ENCODE data around the gene CD164L2. TPM values are rescaled to one million over a fixed set of nuclear protein-coding genes. Genes with fewer than 3 reads are reported as not detected.

The CD164L2 gene
- total RNA-seq, 1 experiment from 2014 or later = not detected

DNA sequence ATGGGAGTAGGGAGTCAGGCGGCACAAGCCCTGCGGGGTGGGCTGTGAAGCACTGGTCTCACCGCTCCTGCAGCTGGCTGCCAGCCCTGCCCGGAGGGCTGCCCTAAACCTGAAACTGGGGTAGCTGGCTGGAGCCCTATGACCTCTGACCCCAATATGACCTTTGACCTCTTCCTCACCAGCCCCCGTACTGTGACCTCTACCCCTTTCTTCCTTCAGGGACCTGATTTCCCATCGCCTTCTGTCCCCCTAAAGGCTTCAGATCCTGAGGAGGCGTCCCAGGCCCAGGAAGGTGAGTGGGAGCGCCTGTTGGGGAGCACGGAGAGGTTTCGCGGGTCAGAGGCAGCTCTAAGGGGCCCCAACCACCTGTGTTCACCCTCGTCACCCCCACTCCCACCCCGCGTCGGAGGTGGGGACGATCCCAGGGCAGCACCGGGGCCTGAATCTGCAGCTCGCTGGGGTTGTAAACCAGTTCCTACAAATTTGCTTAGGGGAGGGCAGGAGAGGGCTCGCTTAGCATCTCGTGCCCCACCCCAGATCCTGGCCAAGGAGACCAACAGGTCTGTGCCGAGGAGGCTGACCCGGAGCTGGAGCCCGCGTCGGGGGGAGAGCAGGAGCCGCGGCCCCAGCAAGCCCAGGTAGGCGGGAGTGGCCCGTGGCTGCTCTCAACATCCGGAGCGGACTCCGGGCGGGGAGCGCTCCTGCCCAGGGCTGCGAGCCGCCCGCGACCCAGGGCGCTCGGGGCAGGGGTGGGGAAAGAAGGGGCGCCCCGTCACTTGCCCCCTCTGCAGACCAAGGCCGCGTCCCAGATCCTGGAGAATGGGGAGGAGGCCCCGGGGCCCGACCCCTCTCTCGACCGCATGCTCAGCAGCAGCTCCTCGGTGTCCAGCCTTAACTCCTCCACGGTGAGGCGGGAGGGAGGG, 34.0 kb downstream of the CD164L2 start:
- H3K9me3 ChIP-seq = no peaks in the 10 kb centered on the region
- DNase-seq = no peak
- no peaks in the 10 kb centered on the region for H3K36me3 ChIP-seq
- no peaks in the 10 kb centered on the region for H3K27me3 ChIP-seq
- no peak overlapping the region for H3K4me3 ChIP-seq

DNA sequence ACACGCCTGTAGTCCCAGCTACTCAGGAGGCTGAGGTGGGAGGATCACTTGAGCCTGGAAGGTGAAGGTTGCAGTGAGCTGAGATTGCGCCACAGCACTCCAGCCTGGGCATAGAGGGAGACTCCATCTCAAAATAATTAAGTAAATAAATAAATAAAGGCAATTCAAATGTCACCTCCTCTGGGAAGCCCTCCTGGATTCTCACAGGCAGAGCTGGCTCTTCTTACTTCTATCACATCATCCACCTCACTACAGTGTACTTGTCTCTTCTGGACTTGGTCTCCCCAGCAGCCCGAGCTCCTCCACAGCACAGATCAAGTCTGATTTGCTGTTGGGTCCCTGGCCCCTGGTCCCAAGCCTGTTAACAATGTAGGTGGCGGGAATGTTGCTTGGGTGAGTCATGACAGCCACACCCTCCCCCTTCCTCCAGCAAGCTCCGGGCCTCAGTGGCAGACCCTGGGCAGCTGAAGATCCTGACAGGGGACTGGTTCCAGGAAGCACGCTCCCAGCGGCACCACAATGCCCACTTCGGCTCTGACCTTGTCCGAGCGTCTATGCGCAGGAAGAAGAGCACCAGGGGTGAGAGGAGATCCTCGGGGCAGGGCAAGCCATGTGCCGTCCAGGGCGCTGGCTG, 36.0 kb downstream of the CD164L2 start:
- Histone ChIP-seq H3K36me3 (no peaks in the 10 kb centered on the region), H3K9me3 (no peaks in the 10 kb centered on the region), H3K4me3 (no peak overlapping the region), H3K27me3 (no peaks in the 10 kb centered on the region)
- DNase-seq = no peak

GRCh38 chr1:27346357-27346756, 36.8 kb downstream of the CD164L2 start:
- Histone ChIP-seq H3K36me3 (no peaks in the 10 kb centered on the region), H3K4me3 (no peak overlapping the region), H3K9me3 (no peaks in the 10 kb centered on the region), H3K27me3 (no peaks in the 10 kb centered on the region)
- no peak for DNase-seq

DNA sequence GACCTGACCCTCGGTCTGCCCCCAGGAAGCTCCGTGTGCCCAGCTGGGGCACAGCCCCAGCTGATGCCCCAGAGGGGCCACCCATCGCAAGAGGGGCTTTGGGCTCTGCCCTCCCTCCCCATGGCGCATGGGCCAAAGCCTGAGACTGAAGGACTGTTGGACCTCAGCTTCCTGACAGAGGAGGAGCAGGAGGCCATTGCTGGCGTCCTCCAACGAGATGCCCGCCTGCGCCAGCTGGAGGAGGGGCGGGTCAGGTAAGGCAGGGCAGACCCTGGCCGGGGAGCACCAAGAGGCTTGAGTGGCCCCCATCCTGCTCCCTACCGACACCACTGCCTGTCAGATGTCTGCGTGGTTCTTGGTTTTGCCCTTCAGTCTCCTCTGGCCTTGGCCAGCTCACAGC, 37.9 kb downstream of the CD164L2 start:
- Histone ChIP-seq H3K36me3 (no peaks in the 10 kb centered on the region), H3K27me3 (no peaks in the 10 kb centered on the region), H3K9me3 (no peaks in the 10 kb centered on the region), H3K4me3 (no peak overlapping the region)
- DNase-seq = no peak

DNA sequence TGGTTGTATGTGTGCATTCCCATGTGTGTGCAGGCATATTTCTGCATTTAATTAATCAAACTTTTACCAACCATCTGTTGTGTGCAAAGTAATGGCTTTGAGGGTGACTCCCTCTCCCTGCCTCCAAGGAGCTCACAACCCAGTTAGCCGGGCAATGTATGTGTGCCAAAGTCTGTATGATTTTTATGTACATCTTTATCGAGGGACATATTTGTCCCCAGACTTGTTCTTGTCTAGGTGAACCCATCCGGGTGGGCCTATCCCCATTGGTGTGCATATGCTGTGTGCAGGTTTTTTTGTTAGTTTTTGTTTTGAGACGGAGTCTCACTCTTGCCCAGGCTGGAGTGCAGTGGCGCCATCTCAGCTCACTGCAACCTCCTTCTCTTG, 39.5 kb downstream of the CD164L2 start:
- DNase-seq = no peak
- no peak overlapping the region for H3K4me3 ChIP-seq
- H3K27me3 ChIP-seq = no peaks in the 10 kb centered on the region
- no peaks in the 10 kb centered on the region for H3K9me3 ChIP-seq
- H3K36me3 ChIP-seq = no peaks in the 10 kb centered on the region

GRCh38 chr1:27342778-27343638, 40.1 kb downstream of the CD164L2 start:
- Histone ChIP-seq H3K9me3 (no peaks in the 10 kb centered on the region), H3K36me3 (no peaks in the 10 kb centered on the region), H3K4me3 (no peak overlapping the region), H3K27me3 (no peaks in the 10 kb centered on the region)
- no peak for DNase-seq

DNA sequence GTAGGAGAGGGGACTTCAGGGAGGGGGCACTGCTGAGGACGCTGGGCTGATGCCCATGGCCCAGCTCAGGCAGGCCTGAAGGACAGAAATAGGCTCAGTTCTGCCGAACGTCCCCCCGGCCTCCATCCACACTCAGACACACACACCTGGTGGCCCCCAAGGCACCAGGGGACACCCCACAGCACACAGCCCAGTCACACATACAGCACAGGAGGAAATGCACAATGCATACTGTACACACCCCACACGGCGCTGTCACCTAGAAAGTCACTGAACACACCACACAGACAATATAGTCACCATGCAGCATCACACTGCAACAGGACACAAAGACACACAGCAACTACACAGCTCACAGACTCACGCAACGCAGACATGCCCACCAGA, 40.7 kb downstream of the CD164L2 start:
- Histone ChIP-seq H3K9me3 (no peaks in the 10 kb centered on the region), H3K36me3 (no peaks in the 10 kb centered on the region), H3K27me3 (no peaks in the 10 kb centered on the region), H3K4me3 (no peak overlapping the region)
- DNase-seq = no peak

DNA sequence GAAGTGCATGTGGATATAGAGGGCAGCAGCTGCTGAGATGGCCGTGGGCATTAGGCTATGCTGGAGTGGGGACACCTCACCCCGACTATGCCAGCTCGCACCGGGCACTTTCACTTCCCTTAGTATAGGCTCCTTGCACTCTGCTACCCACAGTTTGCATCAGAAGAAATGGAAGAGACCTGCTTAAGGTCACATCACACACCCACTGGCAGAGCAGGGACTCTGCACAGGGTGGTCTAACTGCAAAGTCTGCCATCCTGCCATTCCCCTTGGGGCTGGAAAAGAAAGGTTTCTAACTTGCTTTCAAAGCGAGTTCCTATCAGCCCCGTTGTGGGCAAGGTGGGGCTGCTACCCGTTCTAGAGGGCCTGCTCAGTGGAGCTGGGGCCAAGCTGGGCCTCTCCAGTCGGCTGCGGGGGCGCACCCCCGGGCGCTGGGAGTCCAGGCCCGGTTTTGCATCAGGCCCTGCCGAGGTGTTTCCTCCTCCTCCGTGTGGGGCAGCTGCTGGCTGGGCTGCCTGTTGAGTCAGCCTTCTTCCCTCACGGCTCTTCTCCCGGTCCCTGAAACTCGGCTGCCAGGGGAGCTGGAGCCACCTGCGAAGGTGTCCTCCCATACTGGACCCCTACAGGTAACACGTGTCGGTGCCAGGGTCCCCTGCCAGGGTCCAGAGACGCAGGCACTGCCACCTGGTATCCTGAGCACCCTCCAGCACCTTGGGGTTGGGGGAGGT, 41.4 kb downstream of the CD164L2 start, which contains the start of gene SYTL1:
SYTL1 (plus strand) TSS at position 498 of the 728 bp plus-strand sequence. CDS start 3,313 bp downstream, outside the sequence.
- no peaks in the 10 kb centered on the region for H3K9me3 ChIP-seq
- no peaks in the 10 kb centered on the region for H3K27me3 ChIP-seq
- no peak within 1 kb of the TSS for H3K4me3 ChIP-seq
- no peaks in the 10 kb centered on the region for H3K36me3 ChIP-seq
- peak; percentile 54 for DNase-seq

- H3K4me3 ChIP-seq = no peak overlapping the region
- no peaks in the 10 kb centered on the region for H3K9me3 ChIP-seq
- H3K36me3 ChIP-seq = peaks cover 8% of the 10 kb centered on the region
- no peaks in the 10 kb centered on the region for H3K27me3 ChIP-seq
- DNase-seq = no peak
These were observed 43.9 kb downstream of the CD164L2 start for GRCh38 chr1:27339213-27339612.

- Histone ChIP-seq H3K36me3 (peaks cover 12% of the 10 kb centered on the region), H3K9me3 (no peaks in the 10 kb centered on the region), H3K4me3 (no peak overlapping the region), H3K27me3 (no peaks in the 10 kb centered on the region)
- no peak for DNase-seq
These were observed 44.4 kb downstream of the CD164L2 start for GRCh38 chr1:27338751-27339150.

DNA sequence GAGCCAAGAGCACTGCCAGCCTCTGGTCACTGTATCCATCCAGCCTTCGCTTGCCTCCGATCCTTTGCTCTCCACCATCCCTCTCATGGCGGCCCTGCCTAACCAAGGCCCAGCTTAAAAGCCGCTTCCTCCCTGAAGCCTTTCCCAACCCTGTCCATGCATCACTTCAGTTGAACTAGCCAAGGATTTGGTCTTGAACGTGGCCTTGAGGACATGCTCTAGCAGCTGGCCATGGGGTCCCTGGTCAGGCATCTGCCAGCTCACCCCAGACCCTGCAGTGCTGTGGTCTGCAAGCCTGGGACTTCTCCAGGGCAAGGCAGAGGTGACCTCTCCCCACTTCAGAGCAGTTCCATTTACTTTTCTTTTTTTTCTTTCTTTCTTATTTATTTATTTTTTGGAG, 46.4 kb downstream of the CD164L2 start:
- no peaks in the 10 kb centered on the region for H3K27me3 ChIP-seq

GRCh38 chr1:27335506-27336422, 47.4 kb downstream of the CD164L2 start:
- Histone ChIP-seq H3K9me3 (no peaks in the 10 kb centered on the region), H3K27me3 (no peaks in the 10 kb centered on the region), H3K4me3 (no peak overlapping the region), H3K36me3 (peaks cover 37% of the 10 kb centered on the region)
- DNase-seq = no peak

More for the DNA sequence above, 46.4 kb downstream of the CD164L2 start:
- H3K9me3 ChIP-seq = no peaks in the 10 kb centered on the region
- DNase-seq = no peak
- H3K36me3 ChIP-seq = peaks cover 29% of the 10 kb centered on the region
- H3K4me3 ChIP-seq = no peak overlapping the region

DNA sequence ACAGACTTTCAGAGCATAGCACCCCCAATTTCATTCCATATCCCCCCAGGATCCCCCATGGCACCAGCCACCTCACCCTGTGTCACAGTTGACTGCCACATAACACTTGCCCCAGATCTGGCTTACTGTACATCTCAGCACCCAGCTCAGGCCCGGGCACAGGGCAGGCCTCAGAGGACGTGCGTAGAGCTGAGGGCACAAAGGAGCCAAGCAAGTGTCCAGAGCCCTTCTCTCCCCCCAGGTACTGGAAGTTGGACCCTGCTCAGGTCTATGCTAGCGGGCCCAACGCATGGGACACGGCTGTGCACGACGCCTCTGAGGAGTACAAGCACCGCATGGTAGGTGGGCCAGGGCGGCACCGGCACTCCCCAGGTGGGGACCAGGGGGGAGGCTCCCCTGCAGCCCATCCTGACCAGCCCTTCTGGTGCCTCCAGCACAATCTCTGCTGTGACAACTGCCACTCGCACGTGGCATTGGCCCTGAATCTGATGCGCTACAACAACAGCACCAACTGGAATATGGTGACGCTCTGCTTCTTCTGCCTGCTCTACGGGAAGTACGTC, 49.3 kb downstream of the CD164L2 start:
- no peak overlapping the region for H3K4me3 ChIP-seq
- no peak for DNase-seq
- H3K36me3 ChIP-seq = peaks cover 49% of the 10 kb centered on the region
- no peaks in the 10 kb centered on the region for H3K27me3 ChIP-seq
- H3K9me3 ChIP-seq = no peaks in the 10 kb centered on the region

- Histone ChIP-seq H3K36me3 (peaks cover 59% of the 10 kb centered on the region), H3K4me3 (no peak overlapping the region), H3K27me3 (no peaks in the 10 kb centered on the region), H3K9me3 (no peaks in the 10 kb centered on the region)
- DNase-seq = peak; percentile 24
These were observed 50.4 kb downstream of the CD164L2 start for GRCh38 chr1:27332536-27333281.

GRCh38 chr1:27331922-27332321, 51.2 kb downstream of the CD164L2 start:
- DNase-seq = no peak
- H3K36me3 ChIP-seq = peaks cover 67% of the 10 kb centered on the region

More at GRCh38 chr1:27331922-27332321, 51.2 kb downstream of the CD164L2 start:
- Histone ChIP-seq H3K4me3 (no peak overlapping the region), H3K9me3 (no peaks in the 10 kb centered on the region), H3K27me3 (no peaks in the 10 kb centered on the region)
